HFFc6 (cell line): ENCODE data around the gene TMEM91. TPM values are rescaled to one million over a fixed set of nuclear protein-coding genes. Genes with fewer than 3 reads are reported as not detected.
A peak's percentile ranks its signal among the peaks of the same experiment; 100 is the strongest.

Source experiments
- DNase-seq: peaks from one replicate; pipeline ENCODE4 v3.0.0-alpha.2; 2018
- H3K27ac Mint-ChIP-seq: 2 replicates; pipeline ENCODE4 v1.8.0; 2020; ENCODE audit warnings: mild to moderate bottlenecking, mixed read lengths
- H3K27me3 Mint-ChIP-seq: 2 replicates; pipeline ENCODE4 v1.8.0; 2021; ENCODE audit warnings: mild to moderate bottlenecking, moderate library complexity, mixed read lengths; ENCODE audit not compliant: insufficient read depth
- H3K36me3 Mint-ChIP-seq: 2 replicates; pipeline ENCODE4 v1.8.0; 2021; ENCODE audit warnings: low read depth, mixed read lengths
- H3K4me1 Mint-ChIP-seq: 2 replicates; pipeline ENCODE4 v1.8.0; 2020; ENCODE audit warnings: low read depth, mixed read lengths
- H3K4me3 Mint-ChIP-seq: 2 replicates; pipeline ENCODE4 v1.8.0; 2020; ENCODE audit warnings: mild to moderate bottlenecking, moderate library complexity, mixed read lengths
- H3K9me3 Mint-ChIP-seq: 2 replicates; pipeline ENCODE4 v1.8.0; 2020; ENCODE audit warnings: mild to moderate bottlenecking, mixed read lengths
- CTCF ChIP-seq: fragments of 200-600 bp; sonication (generic); IDR thresholded peaks from 2 replicates; pipeline ENCODE4 v1.5.0; 2021; ENCODE audit warnings: antibody characterized with exemption, mild to moderate bottlenecking
- total RNA-seq, 6 experiments: library from RNA; stranded (reverse); fragmentation: NEBNext Ultra II Directional; extraction: Animal tissue kit (Norgen Biotek cat#: 25700); gene quantifications; 2 replicates in 1 of 6; 3 replicates in 5 of 6; pipeline ENCODE4 v1.2.3, GENCODE V29; 2021

Gene TMEM91
- total RNA-seq, 6 experiments from 2014 or later: 1.4 to 2.6 (median 1.7) TPM

- peak; percentile 72 for TF ChIP-seq CTCF
- Mint-ChIP-seq H3K4me3 (no peak overlapping the region), H3K27ac (no peak overlapping the region), H3K36me3 (peaks cover 16% of the 10 kb centered on the region; the same call in 1 of the 2 replicates), H3K4me1 (peaks cover 30% of the 10 kb centered on the region), H3K9me3 (no peaks in the 10 kb centered on the region), H3K27me3 (no peaks in the 10 kb centered on the region)
- DNase-seq: peak; percentile 46
These were observed 55.4 kb downstream of the TMEM91 start for GRCh38 chr19:41431426-41432386.

DNA sequence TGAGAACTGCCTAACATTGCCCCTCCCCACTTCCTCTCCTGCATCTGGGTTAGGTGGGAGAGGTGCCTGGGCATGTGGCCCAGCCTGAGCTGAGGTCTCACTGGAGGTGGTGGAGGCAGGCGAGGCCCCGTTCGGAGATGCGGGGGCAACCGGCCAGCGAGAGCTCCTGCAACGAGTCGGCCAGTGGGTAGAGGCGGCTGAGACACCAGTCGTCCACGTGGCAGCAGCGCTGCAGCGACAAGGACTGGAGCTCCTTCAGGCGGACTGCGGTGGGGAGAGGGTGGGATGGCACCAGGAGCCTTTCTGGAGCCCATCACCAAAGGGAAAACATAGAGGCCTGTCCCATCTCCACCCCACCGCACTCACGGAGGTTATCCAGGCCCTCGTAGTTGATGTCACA is 56.8 kb downstream of the TMEM91 start:
- Mint-ChIP-seq H3K27ac (no peak overlapping the region), H3K36me3 (peaks cover 17% of the 10 kb centered on the region; the same call in 1 of the 2 replicates), H3K9me3 (no peaks in the 10 kb centered on the region), H3K4me3 (no peak overlapping the region), H3K27me3 (no peaks in the 10 kb centered on the region; the same call in 1 of the 2 replicates), H3K4me1 (peaks cover 15% of the 10 kb centered on the region)
- no peak for DNase-seq
- no peak for TF ChIP-seq CTCF

Other genes with a start within 250 kb of the TMEM91 start
- 1 to 10 TPM in 3 of 6 experiments, under 1 TPM in 3; 0.65 to 1.6 (median 1.1) TPM for gene CYP2S1, start 183.3 kb upstream of the TMEM91 start, total RNA-seq
- gene AXL, start 157.3 kb upstream of the TMEM91 start, total RNA-seq: 100 to 1,000 TPM; 419 to 474 (median 458) TPM
- gene HNRNPUL1, start 112.2 kb upstream of the TMEM91 start, total RNA-seq: 100 to 1,000 TPM; 176 to 245 (median 234) TPM
- 10 to 100 TPM; 15.4 to 19.1 (median 16.8) TPM for gene CCDC97, start 66.4 kb upstream of the TMEM91 start, total RNA-seq
- 100 to 1,000 TPM; 150 to 163 (median 158) TPM for gene TGFB1, start 22.6 kb upstream of the TMEM91 start, total RNA-seq
- gene B9D2, start 12.4 kb upstream of the TMEM91 start, total RNA-seq: 1 to 10 TPM; 4.9 to 6.8 (median 6.3) TPM
- 10 to 100 TPM; 16.5 to 23.5 (median 18.1) TPM for gene EXOSC5, start 20.8 kb downstream of the TMEM91 start, total RNA-seq
- gene BCKDHA, start 21.3 kb downstream of the TMEM91 start, total RNA-seq: 10 to 100 TPM in 3 of 6 experiments, 1 to 10 TPM in 3; 7.8 to 17.6 (median 9.8) TPM
- 1 to 10 TPM in 3 of 6 experiments, under 1 TPM in 3; 0.47 to 2.1 (median 0.99) TPM for gene B3GNT8, start 50.8 kb downstream of the TMEM91 start, total RNA-seq
- gene DMAC2, start 63.4 kb downstream of the TMEM91 start, total RNA-seq: 10 to 100 TPM; 42.8 to 52.2 (median 46.3) TPM
- not detected for gene ERICH4, start 66.6 kb downstream of the TMEM91 start, total RNA-seq
- gene CEACAM21, start 199.6 kb downstream of the TMEM91 start, total RNA-seq: not detected